ENCODE data around the gene SRP68. TPM values are rescaled to one million over a fixed set of nuclear protein-coding genes. Genes with fewer than 3 reads are reported as not detected.

SRP68 gene
- total and polyA plus RNA-seq, 7 donors: 72.4 to 141 (median 100.0) TPM

DNA sequence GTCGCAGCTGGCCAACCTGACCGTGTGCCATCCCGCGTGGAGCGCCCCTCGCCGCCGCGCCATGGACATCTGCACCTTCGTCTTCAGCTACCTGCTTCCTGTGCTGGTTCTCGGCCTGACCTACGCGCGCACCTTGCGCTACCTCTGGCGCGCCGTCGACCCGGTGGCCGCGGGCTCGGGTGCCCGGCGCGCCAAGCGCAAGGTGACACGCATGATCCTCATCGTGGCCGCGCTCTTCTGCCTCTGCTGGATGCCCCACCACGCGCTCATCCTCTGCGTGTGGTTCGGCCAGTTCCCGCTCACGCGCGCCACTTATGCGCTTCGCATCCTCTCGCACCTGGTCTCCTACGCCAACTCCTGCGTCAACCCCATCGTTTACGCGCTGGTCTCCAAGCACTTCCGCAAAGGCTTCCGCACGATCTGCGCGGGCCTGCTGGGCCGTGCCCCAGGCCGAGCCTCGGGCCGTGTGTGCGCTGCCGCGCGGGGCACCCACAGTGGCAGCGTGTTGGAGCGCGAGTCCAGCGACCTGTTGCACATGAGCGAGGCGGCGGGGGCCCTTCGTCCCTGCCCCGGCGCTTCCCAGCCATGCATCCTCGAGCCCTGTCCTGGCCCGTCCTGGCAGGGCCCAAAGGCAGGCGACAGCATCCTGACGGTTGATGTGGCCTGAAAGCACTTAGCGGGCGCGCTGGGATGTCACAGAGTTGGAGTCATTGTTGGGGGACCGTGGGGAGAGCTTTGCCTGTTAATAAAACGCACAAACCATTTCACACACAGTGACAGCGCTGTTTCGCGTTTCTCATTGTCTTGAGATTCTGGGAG, 4.7 kb upstream of the SRP68 start:
- 3 to 4% (median 3%) methylated on average over 82 of the region's 82 CpGs for WGBS, 3 donors
- Histone ChIP-seq H3K27me3 (ENCODE audit: insufficient read depth in 3 of 3, low read length in 2 of 3) (peaks cover 0 to 60% (median 36%) of the 10 kb centered on the region in 3 donors), H3K27ac (no peak overlapping the region), H3K36me3 (ENCODE audit: insufficient read depth in 1 of 2, low read depth in 1 of 2) (no peaks in the 10 kb centered on the region), H3K4me1 (peaks cover 28% of the 10 kb centered on the region), H3K4me3 (no peak overlapping the region), H3K9me3 (no peaks in the 10 kb centered on the region)
- DNase-seq: peak in 1 of 2 donors; percentile 55
- ATAC-seq: no peak
- intact Hi-C loops (cut with DNase I): no loop called here
- TF ChIP-seq, protein P1, sequence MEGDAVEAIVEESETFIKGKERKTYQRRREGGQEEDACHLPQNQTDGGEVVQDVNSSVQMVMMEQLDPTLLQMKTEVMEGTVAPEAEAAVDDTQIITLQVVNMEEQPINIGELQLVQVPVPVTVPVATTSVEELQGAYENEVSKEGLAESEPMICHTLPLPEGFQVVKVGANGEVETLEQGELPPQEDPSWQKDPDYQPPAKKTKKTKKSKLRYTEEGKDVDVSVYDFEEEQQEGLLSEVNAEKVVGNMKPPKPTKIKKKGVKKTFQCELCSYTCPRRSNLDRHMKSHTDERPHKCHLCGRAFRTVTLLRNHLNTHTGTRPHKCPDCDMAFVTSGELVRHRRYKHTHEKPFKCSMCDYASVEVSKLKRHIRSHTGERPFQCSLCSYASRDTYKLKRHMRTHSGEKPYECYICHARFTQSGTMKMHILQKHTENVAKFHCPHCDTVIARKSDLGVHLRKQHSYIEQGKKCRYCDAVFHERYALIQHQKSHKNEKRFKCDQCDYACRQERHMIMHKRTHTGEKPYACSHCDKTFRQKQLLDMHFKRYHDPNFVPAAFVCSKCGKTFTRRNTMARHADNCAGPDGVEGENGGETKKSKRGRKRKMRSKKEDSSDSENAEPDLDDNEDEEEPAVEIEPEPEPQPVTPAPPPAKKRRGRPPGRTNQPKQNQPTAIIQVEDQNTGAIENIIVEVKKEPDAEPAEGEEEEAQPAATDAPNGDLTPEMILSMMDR (IDR thresholded peaks at IDR 0.05): no peak

DNA sequence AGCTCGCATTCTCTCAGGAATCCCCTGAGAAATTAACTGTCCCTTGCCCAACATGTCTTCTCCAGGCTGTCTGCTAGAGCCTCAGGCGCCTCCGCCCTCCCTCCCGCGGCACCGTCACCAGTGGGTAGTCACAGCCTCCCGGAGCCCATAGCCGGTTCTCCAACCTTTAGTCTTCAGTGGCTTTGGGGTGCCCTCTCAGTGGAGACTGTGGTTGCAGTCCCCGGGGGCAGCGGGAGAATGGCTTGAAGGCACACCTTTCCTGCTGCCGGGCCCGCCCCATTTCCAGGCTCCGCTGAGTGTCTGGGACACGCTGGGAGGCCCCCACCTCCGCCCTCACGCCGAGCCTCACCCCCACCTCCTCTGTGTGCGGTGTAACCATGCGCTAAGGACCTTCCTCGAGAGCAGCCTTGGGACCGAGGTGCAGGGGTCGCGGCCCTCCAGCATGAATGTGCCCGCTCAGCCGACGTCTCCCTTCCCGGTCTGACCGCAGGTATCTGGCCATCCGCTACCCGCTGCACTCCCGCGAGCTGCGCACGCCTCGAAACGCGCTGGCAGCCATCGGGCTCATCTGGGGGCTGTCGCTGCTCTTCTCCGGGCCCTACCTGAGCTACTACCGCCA, 3.9 kb upstream of the SRP68 start:
- Histone ChIP-seq H3K4me1 (peaks cover 31% of the 10 kb centered on the region), H3K36me3 (ENCODE audit: insufficient read depth in 1 of 2, low read depth in 1 of 2) (no peaks in the 10 kb centered on the region), H3K27me3 (ENCODE audit: insufficient read depth in 3 of 3, low read length in 2 of 3) (peaks cover 0 to 60% (median 36%) of the 10 kb centered on the region in 3 donors), H3K27ac (no peak overlapping the region), H3K9me3 (no peaks in the 10 kb centered on the region), H3K4me3 (no peak overlapping the region)
- WGBS, 3 donors: 2 to 4% (median 3%) methylated on average over 35 to 41 of the region's 41 CpGs
- DNase-seq (no peak), ATAC-seq (no peak)
- intact Hi-C loops (cut with DNase I): no loop called here
- TF ChIP-seq, protein P1 (IDR thresholded peaks at IDR 0.05): no peak

DNA sequence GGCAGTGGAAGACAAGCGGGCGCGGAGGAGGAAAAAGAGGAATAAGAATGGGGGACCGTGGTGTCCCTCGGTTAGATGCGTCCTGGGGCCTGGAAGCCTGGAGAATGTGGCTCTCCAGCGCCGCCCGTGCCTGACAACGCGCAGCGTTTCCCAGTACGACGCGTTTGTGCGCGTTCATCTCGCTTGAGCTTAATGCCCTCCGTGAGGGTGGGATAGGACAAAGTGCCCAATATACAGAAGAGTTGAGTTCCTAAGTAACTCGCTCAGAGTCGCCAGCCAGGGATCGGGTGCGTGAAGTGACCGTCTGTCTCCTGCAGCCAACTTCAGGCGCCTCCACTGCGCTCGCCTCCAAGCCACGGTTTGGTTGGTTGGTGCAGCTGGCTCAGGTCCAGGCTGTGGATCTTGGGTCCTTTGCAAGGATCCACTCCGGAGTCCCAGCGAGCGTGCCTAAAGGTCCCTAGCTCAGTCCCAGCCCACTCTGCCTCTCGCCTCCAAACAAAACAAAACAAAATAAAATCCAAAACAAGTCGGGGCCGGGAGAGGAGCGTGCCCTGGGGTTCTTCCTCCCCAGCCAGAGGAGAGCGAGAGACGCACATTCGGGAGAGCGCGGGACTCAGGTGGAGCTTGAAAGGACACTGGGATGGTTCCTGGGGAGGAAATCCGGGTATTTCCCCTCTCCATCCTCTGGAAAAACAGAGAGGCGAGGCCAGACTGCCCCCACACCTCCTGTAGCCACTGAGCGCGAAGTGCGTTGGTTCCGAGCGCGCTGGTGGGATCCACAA, 3.2 kb upstream of the SRP68 start:
- peak overlapping the region; percentile 21 for H3K4me3 ChIP-seq
- peaks cover 0 to 60% (median 36%) of the 10 kb centered on the region in 3 donors for H3K27me3 ChIP-seq (ENCODE audit: insufficient read depth in 3 of 3, low read length in 2 of 3)
- TF ChIP-seq, protein P1 (IDR thresholded peaks at IDR 0.05): no peak
- 2 to 3% (median 2%) methylated on average over 48 of the region's 48 CpGs for WGBS, 3 donors
- no peaks in the 10 kb centered on the region for H3K9me3 ChIP-seq
- H3K27ac ChIP-seq: no peak overlapping the region
- ATAC-seq (no peak), DNase-seq (no peak)
- peaks cover 38% of the 10 kb centered on the region for H3K4me1 ChIP-seq
- no peaks in the 10 kb centered on the region for H3K36me3 ChIP-seq (ENCODE audit: insufficient read depth in 1 of 2, low read depth in 1 of 2)
- intact Hi-C loops (cut with DNase I): no loop called here

DNA sequence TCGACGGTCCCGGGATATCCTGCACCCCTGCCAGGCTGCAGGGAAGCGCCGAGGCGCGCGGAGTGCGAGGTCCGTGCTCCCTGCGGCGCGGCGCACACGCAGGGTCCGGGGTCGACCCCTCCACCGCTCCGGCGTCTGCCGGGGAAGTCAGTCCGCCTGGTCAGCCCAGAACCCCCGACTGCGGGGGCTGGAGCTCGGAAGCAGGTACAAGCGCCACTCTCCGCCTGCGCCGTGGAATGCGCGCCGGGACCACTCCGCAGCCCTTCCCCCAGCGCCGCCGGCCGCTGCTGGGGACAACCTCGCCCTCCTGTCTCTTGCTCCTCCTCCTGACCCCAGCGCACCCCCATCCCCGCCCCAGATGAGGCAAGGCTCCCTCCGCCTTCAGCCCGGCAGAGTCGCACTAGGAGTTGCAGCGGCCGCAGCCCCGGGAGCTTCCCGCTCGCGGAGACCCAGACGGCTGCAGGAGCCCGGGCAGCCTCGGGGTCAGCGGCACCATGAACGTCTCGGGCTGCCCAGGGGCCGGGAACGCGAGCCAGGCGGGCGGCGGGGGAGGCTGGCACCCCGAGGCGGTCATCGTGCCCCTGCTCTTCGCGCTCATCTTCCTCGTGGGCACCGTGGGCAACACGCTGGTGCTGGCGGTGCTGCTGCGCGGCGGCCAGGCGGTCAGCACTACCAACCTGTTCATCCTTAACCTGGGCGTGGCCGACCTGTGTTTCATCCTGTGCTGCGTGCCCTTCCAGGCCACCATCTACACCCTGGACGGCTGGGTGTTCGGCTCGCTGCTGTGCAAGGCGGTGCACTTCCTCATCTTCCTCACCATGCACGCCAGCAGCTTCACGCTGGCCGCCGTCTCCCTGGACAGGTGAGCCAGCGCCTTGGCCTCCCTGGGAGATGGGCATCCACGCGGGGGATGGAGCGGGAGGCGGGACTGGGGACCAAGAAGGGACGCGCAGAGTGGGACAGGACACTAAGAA, 2.4 kb upstream of the SRP68 start, which contains the start of gene GALR2:
TSS of gene GALR2 (plus strand) at position 392 of the 974 bp plus-strand sequence. CDS start at position 495, 103 bp downstream.
- H3K27me3 ChIP-seq (ENCODE audit: insufficient read depth in 3 of 3, low read length in 2 of 3): peaks cover 0 to 60% (median 36%) of the 10 kb centered on the region in 3 donors
- peak within 1 kb of the TSS; percentile 28 for H3K4me3 ChIP-seq

More for the DNA sequence above, 2.4 kb upstream of the SRP68 start, which contains the start of gene GALR2:
- no peak within 1 kb of the TSS for H3K27ac ChIP-seq
- DNase-seq (no peak), ATAC-seq (no peak)
- H3K36me3 ChIP-seq (ENCODE audit: insufficient read depth in 1 of 2, low read depth in 1 of 2): peaks cover 0 to 8% of the 10 kb centered on the region in 2 donors
- WGBS, 3 donors: 2% methylated on average over 70 to 92 of the region's 92 CpGs
- H3K4me1 ChIP-seq: peaks cover 45% of the 10 kb centered on the region
- intact Hi-C loops (cut with DNase I): no loop called here
- TF ChIP-seq, protein P1 (IDR thresholded peaks at IDR 0.05): no peak
- no peaks in the 10 kb centered on the region for H3K9me3 ChIP-seq
